Testis (tissue), 3 donors: ENCODE results near the gene ERC1. TPM values are rescaled to one million over a fixed set of nuclear protein-coding genes. Genes with fewer than 3 reads are reported as not detected.

Source experiments
- DNase-seq: peaks from one replicate; pipeline ENCODE4 v3.0.0-alpha.2; 2019
- H3K27ac ChIP-seq, 2 donors: fragments of 200-600 bp; sonication (generic); one replicate each; pipeline ENCODE4 v1.5.1; 2019
- H3K27me3 ChIP-seq: fragments of 200-600 bp; sonication (generic); one replicate; pipeline ENCODE4 v1.5.1; 2019
- H3K36me3 ChIP-seq: fragments of 200-600 bp; sonication (generic); one replicate; pipeline ENCODE4 v1.5.1; 2017; ENCODE audit warnings: low read depth; ENCODE audit errors: missing control alignments
- H3K4me1 ChIP-seq: fragments of 200-600 bp; sonication (generic); one replicate; pipeline ENCODE4 v1.5.1; 2019
- H3K4me3 ChIP-seq, 2 donors: fragments of 200-600 bp; sonication (generic); one replicate each; pipeline ENCODE4 v1.5.1; 2017 to 2019
- H3K9me3 ChIP-seq: fragments of 200-600 bp; sonication (generic); one replicate; pipeline ENCODE4 v1.5.1; 2017
- POLR2A ChIP-seq: fragments of 450-650 bp; IDR thresholded peaks from one replicate; pipeline ENCODE4 v1.6.1; 2017; ENCODE audit warnings: antibody characterized with exemption, mild to moderate bottlenecking, moderate library complexity
- WGBS, 2 donors: methylation state at CpG; one replicate each; pipeline ENCODE4 v1.1.5; 2018; 5-methylcytosine and 5-hydroxymethylcytosine counted together
- intact Hi-C: fragments of 100-400 bp; cut with DNase I; formaldehyde crosslinking; loops from one replicate; pipeline ENCODE4 v1.15.1; 2023; ENCODE audit warnings: low total_unique reads
- polyA plus RNA-seq: library from polyadenylated mRNA; stranded (reverse); fragments of 350-450 nt; fragmentation: Illumina TruSeq; extraction: RNeasy Lipid Tissue Mini Kit (QIAGEN cat#74804); gene quantifications from one replicate; pipeline ENCODE4 v1.2.3, GENCODE V29; 2014; ENCODE audit warnings: low read depth, low replicate concordance; ENCODE audit not compliant: insufficient read depth
- total RNA-seq, 2 donors: library from RNA; depleted of rRNA; stranded (reverse); fragments of >200 nt; gene quantifications; one replicate each; pipeline ENCODE4 v1.2.3, GENCODE V29; 2016
- TF ChIP-seq, protein P1 (sequence below), 3 experiments: fragments of 450-650 bp in 2 of 3; fragments of 200-600 bp in 1 of 3; sonication (generic) in 1 of 3; IDR thresholded peaks; one replicate each; pipeline ENCODE4 v1.5.1; 2016 to 2019; ENCODE audit warnings: antibody characterized with exemption in 3 of 3, mild to moderate bottlenecking in 2 of 3, moderate library complexity in 1 of 3

The ERC1 gene
- total and polyA plus RNA-seq, 3 donors from 2014 or later = 25.8 to 109 (median 106) TPM

DNA sequence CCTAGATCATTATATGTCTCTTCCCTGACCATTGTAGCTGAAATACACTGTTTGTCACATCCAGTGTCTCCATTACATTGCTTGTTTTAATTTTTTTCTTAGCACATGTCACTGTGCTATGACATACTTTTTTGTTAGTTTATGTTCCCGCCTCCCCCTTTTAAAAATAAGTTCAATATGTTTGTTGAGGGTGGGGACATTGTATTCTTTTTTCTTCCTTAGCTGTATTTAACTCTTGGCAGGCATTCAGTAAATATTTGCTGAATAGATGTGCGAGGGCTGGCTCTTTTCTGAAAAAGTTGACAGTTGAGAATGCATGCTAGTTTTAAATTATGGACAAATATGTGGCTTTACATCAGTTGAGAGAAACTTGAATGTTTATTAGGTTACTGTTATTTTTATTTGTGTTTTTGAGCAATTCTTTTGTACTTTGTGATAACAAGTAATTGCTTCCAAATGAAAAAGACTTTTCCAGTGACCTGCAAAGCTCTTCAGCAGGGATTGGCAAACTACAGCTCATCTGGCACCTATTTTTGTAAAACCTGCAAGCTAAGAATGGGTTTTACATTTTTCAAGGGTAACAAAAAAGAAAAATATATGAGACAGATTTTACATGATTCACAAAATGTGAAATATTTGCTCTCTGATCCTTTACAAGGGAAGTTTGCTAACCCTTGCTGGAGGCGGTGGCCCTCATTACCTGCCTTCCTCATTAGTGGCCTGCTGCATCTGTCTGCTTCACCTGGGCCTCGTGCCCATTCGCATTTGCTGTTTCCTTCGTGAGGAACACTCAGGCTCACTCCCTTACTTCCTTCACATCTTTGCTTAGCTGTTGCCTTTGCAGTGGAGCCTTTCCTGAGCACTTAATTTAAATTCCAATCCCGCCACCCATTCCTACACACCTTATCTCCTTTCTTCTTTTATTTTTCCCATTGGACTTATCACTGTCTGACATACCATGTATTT, 229.4 kb downstream of the ERC1 start:
- Histone ChIP-seq H3K36me3 (no peaks in the 10 kb centered on the region), H3K27ac (no peak overlapping the region), H3K27me3 (no peaks in the 10 kb centered on the region), H3K4me3 (no peak overlapping the region), H3K4me1 (peaks cover 20% of the 10 kb centered on the region), H3K9me3 (no peaks in the 10 kb centered on the region)
- TF ChIP-seq, protein P1, sequence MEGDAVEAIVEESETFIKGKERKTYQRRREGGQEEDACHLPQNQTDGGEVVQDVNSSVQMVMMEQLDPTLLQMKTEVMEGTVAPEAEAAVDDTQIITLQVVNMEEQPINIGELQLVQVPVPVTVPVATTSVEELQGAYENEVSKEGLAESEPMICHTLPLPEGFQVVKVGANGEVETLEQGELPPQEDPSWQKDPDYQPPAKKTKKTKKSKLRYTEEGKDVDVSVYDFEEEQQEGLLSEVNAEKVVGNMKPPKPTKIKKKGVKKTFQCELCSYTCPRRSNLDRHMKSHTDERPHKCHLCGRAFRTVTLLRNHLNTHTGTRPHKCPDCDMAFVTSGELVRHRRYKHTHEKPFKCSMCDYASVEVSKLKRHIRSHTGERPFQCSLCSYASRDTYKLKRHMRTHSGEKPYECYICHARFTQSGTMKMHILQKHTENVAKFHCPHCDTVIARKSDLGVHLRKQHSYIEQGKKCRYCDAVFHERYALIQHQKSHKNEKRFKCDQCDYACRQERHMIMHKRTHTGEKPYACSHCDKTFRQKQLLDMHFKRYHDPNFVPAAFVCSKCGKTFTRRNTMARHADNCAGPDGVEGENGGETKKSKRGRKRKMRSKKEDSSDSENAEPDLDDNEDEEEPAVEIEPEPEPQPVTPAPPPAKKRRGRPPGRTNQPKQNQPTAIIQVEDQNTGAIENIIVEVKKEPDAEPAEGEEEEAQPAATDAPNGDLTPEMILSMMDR (IDR thresholded peaks at IDR 0.05) = no peak
- TF ChIP-seq POLR2A = no peak
- intact Hi-C loops = no loop called here
- 39 to 57% methylated on average over 7 of the region's 7 CpGs for WGBS, 2 donors
- no peak for DNase-seq

DNA sequence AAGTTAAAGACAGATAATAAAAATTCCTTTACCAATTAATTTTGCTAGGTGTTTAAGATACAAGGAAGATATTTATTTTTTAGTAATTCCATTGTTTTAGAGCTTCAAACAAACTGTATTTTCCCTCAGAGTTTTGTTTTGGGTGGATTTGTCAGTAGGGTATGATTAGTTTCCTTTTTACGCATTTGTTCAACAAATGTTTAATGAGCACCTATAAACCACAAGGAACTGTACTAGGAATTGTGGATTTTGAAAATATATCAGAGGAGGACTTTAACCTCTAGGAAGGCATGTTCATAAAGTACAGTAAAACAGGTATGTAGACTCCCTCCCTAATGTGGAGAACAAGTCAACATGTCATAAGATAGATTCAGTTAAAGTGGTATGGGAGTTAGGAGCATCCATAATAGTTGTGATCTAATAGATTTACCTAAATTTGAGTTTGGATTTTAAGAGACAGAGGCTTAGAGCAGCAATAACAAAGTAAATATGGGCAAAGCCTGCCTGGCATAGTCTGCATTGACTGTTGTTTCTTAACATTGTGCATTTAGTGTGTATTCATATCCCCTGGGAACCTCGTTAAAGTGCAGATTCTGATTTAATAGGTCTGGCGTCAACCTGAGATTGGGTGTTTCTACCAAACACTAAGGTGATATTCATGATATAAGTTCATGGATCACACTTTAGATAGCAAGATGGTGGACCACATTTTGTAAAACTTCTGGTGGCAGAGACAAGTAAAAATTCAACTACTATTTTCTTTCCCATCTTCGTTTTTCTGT, 232.0 kb downstream of the ERC1 start:
- H3K27ac ChIP-seq = no peak overlapping the region
- no peaks in the 10 kb centered on the region for H3K27me3 ChIP-seq
- peaks cover 5% of the 10 kb centered on the region for H3K4me1 ChIP-seq
- intact Hi-C loops = no loop called here
- no peak for DNase-seq
- WGBS, 2 donors = 89 to 95% methylated on average over 4 of the region's 4 CpGs
- H3K36me3 ChIP-seq = no peaks in the 10 kb centered on the region
- H3K4me3 ChIP-seq = no peak overlapping the region
- TF ChIP-seq, protein P1 (IDR thresholded peaks at IDR 0.05) = no peak
- no peak for TF ChIP-seq POLR2A
- H3K9me3 ChIP-seq = no peaks in the 10 kb centered on the region

DNA sequence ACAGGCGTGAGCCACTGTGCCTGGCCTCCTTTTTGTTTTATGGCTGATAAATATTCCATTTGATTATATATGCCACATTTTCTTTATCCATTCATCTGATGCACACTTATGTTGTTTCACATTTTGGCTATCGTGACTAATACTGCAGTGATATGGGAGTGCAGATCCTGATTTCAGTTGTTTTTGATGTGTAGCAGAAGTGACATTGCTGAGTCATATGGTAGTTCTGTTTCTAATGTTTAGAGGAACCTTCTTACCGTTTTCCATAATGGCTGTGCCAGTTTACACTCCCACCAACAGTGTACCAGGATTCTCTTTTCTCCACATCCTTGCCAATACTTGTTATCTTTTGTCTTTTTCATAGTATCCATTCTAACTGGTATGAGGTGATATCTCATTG, 235.9 kb downstream of the ERC1 start:
- 81 to 84% methylated on average over 3 of the region's 3 CpGs for WGBS, 2 donors
- no peak for DNase-seq
- Histone ChIP-seq H3K9me3 (no peaks in the 10 kb centered on the region), H3K4me3 (no peak overlapping the region), H3K36me3 (no peaks in the 10 kb centered on the region), H3K27me3 (no peaks in the 10 kb centered on the region), H3K27ac (no peak overlapping the region), H3K4me1 (no peaks in the 10 kb centered on the region)
- intact Hi-C loops = no loop called here
- TF ChIP-seq, protein P1 (IDR thresholded peaks at IDR 0.05) = no peak
- no peak for TF ChIP-seq POLR2A

GRCh38 chr12:1234073-1234472, 243.1 kb downstream of the ERC1 start:
- no peak overlapping the region for H3K4me3 ChIP-seq
- DNase-seq = no peak
- WGBS, 2 donors = 69 to 79% methylated on average over 2 of the region's 2 CpGs

More at GRCh38 chr12:1234073-1234472, 243.1 kb downstream of the ERC1 start:
- Histone ChIP-seq H3K27ac (no peak overlapping the region), H3K27me3 (no peaks in the 10 kb centered on the region), H3K4me1 (no peaks in the 10 kb centered on the region), H3K9me3 (no peaks in the 10 kb centered on the region), H3K36me3 (no peaks in the 10 kb centered on the region)
- no peak for TF ChIP-seq POLR2A
- TF ChIP-seq, protein P1 (IDR thresholded peaks at IDR 0.05) = no peak
- intact Hi-C loops = no loop called here
